ENCODE measurements around the gene PRKG2. TPM values are rescaled to one million over a fixed set of nuclear protein-coding genes. Genes with fewer than 3 reads are reported as not detected.

The PRKG2 gene
- total and polyA plus RNA-seq, 2 donors: 0.84 to 3.0 TPM

DNA sequence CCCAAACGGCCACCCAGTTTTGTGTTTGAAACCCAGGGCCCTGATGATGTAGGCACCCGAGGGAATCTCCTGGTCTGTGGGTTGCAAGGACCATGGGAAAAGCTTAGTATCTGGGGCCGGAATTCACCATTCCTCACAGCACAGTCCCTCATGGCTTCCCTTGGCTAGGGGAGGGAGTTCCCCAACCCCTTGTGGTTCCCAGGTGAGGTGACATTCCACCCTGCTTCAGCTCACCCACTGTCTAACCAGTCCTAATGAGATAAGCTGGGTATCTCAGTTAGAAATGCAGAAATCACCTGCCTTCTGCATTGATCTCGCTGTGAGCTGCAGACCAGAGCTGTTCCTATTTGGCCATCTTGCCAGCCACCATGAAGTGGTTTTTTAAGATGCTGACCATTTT lies 84.0 kb downstream of the PRKG2 start:
- Histone ChIP-seq H3K4me1 (ENCODE audit: control insufficient read depth in 2 of 2, insufficient read depth in 2 of 2, low read length in 2 of 2) (no peaks in the 10 kb centered on the region), H3K4me3 (ENCODE audit: low read length in 2 of 2) (no peak overlapping the region), H3K9me3 (ENCODE audit: control insufficient read depth in 2 of 2, insufficient read depth in 1 of 2, low read length in 1 of 2) (no peaks in the 10 kb centered on the region), H3K27me3 (ENCODE audit: control insufficient read depth in 2 of 2, insufficient read depth in 1 of 2, low read length in 1 of 2) (no peaks in the 10 kb centered on the region), H3K36me3 (ENCODE audit: control insufficient read depth in 2 of 2, insufficient read depth in 2 of 2, low read length in 1 of 2) (no peaks in the 10 kb centered on the region), H3K27ac (ENCODE audit: low read depth in 1 of 2, low read length in 1 of 2) (no peak overlapping the region)
- WGBS: 92% methylated on average over 4 of the region's 4 CpGs
- no peak for DNase-seq (ENCODE audit: low read depth in 6 of 9, low spot score in 9 of 9)

DNA sequence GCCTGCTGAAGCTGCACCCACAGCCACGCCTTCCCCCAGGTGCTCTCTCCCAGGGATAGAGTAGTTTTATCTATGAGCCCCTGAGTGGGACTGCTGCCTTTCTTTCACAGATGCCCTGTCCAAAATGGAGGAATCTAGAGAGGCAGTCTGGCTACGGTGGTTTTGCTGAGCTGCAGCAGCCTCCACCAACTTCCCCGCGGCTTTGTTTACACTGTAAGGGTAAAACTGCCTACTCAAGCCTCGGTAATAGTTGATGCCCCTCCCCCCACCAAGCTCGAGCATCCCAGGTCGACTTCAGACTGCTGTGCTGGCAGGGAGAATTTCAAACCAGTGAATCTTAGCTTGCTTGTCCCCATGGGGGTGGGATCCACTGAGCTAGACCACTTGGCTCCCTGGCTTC lies 84.5 kb downstream of the PRKG2 start:
- Histone ChIP-seq H3K9me3 (ENCODE audit: control insufficient read depth in 2 of 2, insufficient read depth in 1 of 2, low read length in 1 of 2) (no peaks in the 10 kb centered on the region), H3K27ac (ENCODE audit: low read depth in 1 of 2, low read length in 1 of 2) (no peak overlapping the region), H3K36me3 (ENCODE audit: control insufficient read depth in 2 of 2, insufficient read depth in 2 of 2, low read length in 1 of 2) (no peaks in the 10 kb centered on the region), H3K4me3 (ENCODE audit: low read length in 2 of 2) (no peak overlapping the region), H3K4me1 (ENCODE audit: control insufficient read depth in 2 of 2, insufficient read depth in 2 of 2, low read length in 2 of 2) (no peaks in the 10 kb centered on the region), H3K27me3 (ENCODE audit: control insufficient read depth in 2 of 2, insufficient read depth in 1 of 2, low read length in 1 of 2) (no peaks in the 10 kb centered on the region)
- DNase-seq (ENCODE audit: low read depth in 6 of 9, low spot score in 9 of 9): no peak
- WGBS: 87% methylated on average over 7 of the region's 7 CpGs

DNA sequence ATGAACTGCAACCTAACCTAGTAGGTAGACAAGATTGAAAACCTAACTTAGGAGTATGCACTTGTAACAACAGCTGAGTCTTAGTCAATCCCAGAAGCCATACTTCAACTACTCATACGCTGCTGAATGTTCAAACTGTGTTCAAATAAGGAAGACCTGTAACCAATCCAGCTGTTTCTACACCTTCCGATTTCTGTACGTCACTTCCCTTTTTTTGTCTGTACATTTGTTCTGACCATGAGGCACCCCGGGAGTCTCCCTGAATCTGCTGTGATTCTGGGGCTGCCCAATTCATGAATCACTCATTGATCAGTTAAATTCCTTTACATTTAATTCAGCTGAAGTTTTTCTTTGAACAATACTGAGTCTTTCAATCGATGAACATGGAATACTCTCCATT lies 95.0 kb downstream of the PRKG2 start:
- Histone ChIP-seq H3K4me1 (ENCODE audit: control insufficient read depth in 2 of 2, insufficient read depth in 2 of 2, low read length in 2 of 2) (no peaks in the 10 kb centered on the region), H3K27me3 (ENCODE audit: control insufficient read depth in 2 of 2, insufficient read depth in 1 of 2, low read length in 1 of 2) (no peaks in the 10 kb centered on the region), H3K4me3 (ENCODE audit: low read length in 2 of 2) (no peak overlapping the region), H3K9me3 (ENCODE audit: control insufficient read depth in 2 of 2, insufficient read depth in 1 of 2, low read length in 1 of 2) (no peaks in the 10 kb centered on the region), H3K27ac (ENCODE audit: low read depth in 1 of 2, low read length in 1 of 2) (no peak overlapping the region), H3K36me3 (ENCODE audit: control insufficient read depth in 2 of 2, insufficient read depth in 2 of 2, low read length in 1 of 2) (no peaks in the 10 kb centered on the region)
- WGBS: 93% methylated on average over 5 of the region's 5 CpGs
- no peak for DNase-seq (ENCODE audit: low read depth in 6 of 9, low spot score in 9 of 9)

DNA sequence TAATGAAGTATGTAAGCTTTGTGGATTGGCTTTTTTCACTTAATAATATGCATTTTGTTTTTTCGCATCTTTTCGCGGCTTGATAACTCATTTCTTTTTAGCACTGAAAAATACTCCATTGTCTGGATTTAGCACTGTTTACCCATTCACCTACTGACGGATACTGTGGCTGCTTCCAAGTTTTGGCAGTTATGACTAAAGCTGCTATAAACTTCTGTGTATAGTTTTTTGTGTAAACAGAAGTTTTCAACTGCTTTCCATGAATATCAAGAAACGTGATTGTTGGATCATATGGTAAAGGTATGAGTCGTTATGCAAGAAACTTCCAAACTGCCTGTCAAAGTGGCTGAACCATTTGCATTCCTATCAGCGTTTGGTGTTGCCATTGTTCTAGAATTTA lies 96.9 kb downstream of the PRKG2 start:
- H3K4me3 ChIP-seq (ENCODE audit: low read length in 2 of 2): no peak overlapping the region
- no peaks in the 10 kb centered on the region for H3K4me1 ChIP-seq (ENCODE audit: control insufficient read depth in 2 of 2, insufficient read depth in 2 of 2, low read length in 2 of 2)
- no peak for DNase-seq (ENCODE audit: low read depth in 6 of 9, low spot score in 9 of 9)
- H3K9me3 ChIP-seq (ENCODE audit: control insufficient read depth in 2 of 2, insufficient read depth in 1 of 2, low read length in 1 of 2): no peaks in the 10 kb centered on the region
- H3K36me3 ChIP-seq (ENCODE audit: control insufficient read depth in 2 of 2, insufficient read depth in 2 of 2, low read length in 1 of 2): no peaks in the 10 kb centered on the region
- 97% methylated on average over 7 of the region's 7 CpGs for WGBS
- H3K27ac ChIP-seq (ENCODE audit: low read depth in 1 of 2, low read length in 1 of 2): no peak overlapping the region
- no peaks in the 10 kb centered on the region for H3K27me3 ChIP-seq (ENCODE audit: control insufficient read depth in 2 of 2, insufficient read depth in 1 of 2, low read length in 1 of 2)

DNA sequence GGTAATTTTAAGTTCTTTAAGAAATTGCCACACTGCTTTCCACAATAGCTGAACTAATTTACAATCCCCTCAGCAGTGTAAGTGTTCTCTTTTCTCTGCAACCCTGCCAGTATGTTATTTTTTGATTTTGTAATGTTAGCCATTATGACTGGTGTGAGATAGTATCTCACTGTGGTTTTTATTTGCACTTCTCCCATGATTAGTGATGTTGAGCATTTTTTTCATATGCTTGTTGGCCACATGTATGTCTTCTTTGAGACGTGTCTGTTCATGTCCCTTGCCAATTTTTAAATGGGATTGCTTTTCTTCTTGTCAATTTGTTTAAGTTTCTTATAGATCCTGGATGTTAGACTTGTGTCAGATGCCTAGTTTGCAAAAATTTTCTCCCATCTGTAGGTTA lies 98.5 kb downstream of the PRKG2 start:
- WGBS: 88% methylated on average over 1 of the region's 1 CpG
- Histone ChIP-seq H3K4me1 (ENCODE audit: control insufficient read depth in 2 of 2, insufficient read depth in 2 of 2, low read length in 2 of 2) (no peaks in the 10 kb centered on the region), H3K36me3 (ENCODE audit: control insufficient read depth in 2 of 2, insufficient read depth in 2 of 2, low read length in 1 of 2) (no peaks in the 10 kb centered on the region), H3K4me3 (ENCODE audit: low read length in 2 of 2) (no peak overlapping the region), H3K27me3 (ENCODE audit: control insufficient read depth in 2 of 2, insufficient read depth in 1 of 2, low read length in 1 of 2) (no peaks in the 10 kb centered on the region), H3K27ac (ENCODE audit: low read depth in 1 of 2, low read length in 1 of 2) (no peak overlapping the region), H3K9me3 (ENCODE audit: control insufficient read depth in 2 of 2, insufficient read depth in 1 of 2, low read length in 1 of 2) (no peaks in the 10 kb centered on the region)
- no peak for DNase-seq (ENCODE audit: low read depth in 6 of 9, low spot score in 9 of 9)

DNA sequence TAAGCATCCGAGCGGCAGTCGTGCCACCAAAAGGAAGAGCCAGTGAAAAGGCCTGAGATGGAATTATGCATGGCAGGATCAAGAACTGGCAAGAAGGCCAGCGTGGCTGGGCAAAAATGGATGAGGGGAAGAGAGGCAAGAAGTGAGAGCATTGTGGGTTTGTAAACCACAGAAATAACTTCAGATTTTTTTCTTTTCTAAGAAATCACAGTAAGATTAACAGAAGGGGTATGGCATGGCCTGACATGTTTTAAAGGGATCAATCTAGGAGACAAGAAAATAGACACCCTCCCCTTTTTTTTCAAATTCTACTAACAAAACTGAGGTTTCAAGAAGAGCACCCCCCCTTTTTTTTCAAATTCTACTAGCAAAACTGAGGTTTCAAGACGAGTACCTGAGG lies 102.0 kb downstream of the PRKG2 start:
- Histone ChIP-seq H3K4me3 (ENCODE audit: low read length in 2 of 2) (no peak overlapping the region), H3K4me1 (ENCODE audit: control insufficient read depth in 2 of 2, insufficient read depth in 2 of 2, low read length in 2 of 2) (no peaks in the 10 kb centered on the region), H3K27ac (ENCODE audit: low read depth in 1 of 2, low read length in 1 of 2) (no peak overlapping the region), H3K9me3 (ENCODE audit: control insufficient read depth in 2 of 2, insufficient read depth in 1 of 2, low read length in 1 of 2) (no peaks in the 10 kb centered on the region), H3K36me3 (ENCODE audit: control insufficient read depth in 2 of 2, insufficient read depth in 2 of 2, low read length in 1 of 2) (no peaks in the 10 kb centered on the region), H3K27me3 (ENCODE audit: control insufficient read depth in 2 of 2, insufficient read depth in 1 of 2, low read length in 1 of 2) (no peaks in the 10 kb centered on the region)
- no peak for DNase-seq (ENCODE audit: low read depth in 6 of 9, low spot score in 9 of 9)
- 85% methylated on average over 5 of the region's 5 CpGs for WGBS

DNA sequence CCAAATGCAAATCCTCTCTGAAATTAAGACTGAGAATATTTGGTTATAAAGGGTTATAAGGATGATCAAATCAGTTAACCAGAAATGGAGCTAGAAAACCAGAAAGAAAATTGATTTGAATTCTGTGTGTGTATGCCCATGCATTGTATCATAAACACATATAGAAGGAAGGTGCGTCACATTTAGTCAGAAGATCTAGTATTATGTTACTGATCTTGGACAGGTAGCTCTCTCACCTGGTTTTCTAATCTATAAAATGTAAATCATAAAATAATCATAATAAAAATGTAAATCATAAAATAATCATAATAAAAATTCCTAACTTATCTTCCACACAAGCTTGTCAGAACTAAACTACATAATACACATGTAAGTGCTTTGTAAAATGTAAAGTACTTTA lies 105.7 kb downstream of the PRKG2 start:
- Histone ChIP-seq H3K9me3 (ENCODE audit: control insufficient read depth in 2 of 2, insufficient read depth in 1 of 2, low read length in 1 of 2) (no peaks in the 10 kb centered on the region), H3K27me3 (ENCODE audit: control insufficient read depth in 2 of 2, insufficient read depth in 1 of 2, low read length in 1 of 2) (no peaks in the 10 kb centered on the region), H3K36me3 (ENCODE audit: control insufficient read depth in 2 of 2, insufficient read depth in 2 of 2, low read length in 1 of 2) (no peaks in the 10 kb centered on the region), H3K4me3 (ENCODE audit: low read length in 2 of 2) (no peak overlapping the region), H3K27ac (ENCODE audit: low read depth in 1 of 2, low read length in 1 of 2) (no peak overlapping the region), H3K4me1 (ENCODE audit: control insufficient read depth in 2 of 2, insufficient read depth in 2 of 2, low read length in 2 of 2) (no peaks in the 10 kb centered on the region)
- DNase-seq (ENCODE audit: low read depth in 6 of 9, low spot score in 9 of 9): no peak
- WGBS: 99% methylated on average over 1 of the region's 1 CpG

DNA sequence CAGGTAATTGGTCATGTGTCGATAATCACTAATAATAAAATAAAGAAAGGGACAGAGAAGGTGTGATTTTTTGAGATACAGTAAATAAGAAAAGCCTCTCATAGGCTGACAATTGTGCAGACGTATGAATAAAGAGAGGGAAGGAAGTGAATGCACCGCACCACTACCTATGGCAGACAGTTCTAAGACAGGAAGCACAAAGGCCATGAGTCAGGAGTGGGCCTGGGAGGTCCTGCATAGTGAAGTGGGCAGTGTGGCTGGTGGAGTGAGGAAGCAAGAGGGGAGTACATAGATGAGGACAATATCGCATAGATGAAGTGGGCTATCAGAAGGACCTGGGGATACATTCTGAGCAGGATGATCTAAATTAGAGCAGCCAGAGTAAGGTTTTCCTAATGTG lies 108.9 kb downstream of the PRKG2 start:
- 73% methylated on average over 4 of the region's 4 CpGs for WGBS
- no peaks in the 10 kb centered on the region for H3K9me3 ChIP-seq (ENCODE audit: control insufficient read depth in 2 of 2, insufficient read depth in 1 of 2, low read length in 1 of 2)
- no peaks in the 10 kb centered on the region for H3K27me3 ChIP-seq (ENCODE audit: control insufficient read depth in 2 of 2, insufficient read depth in 1 of 2, low read length in 1 of 2)
- H3K27ac ChIP-seq (ENCODE audit: low read depth in 1 of 2, low read length in 1 of 2): no peak overlapping the region
- H3K4me1 ChIP-seq (ENCODE audit: control insufficient read depth in 2 of 2, insufficient read depth in 2 of 2, low read length in 2 of 2): no peaks in the 10 kb centered on the region
- no peak for DNase-seq (ENCODE audit: low read depth in 6 of 9, low spot score in 9 of 9)
- no peak overlapping the region for H3K4me3 ChIP-seq (ENCODE audit: low read length in 2 of 2)
- no peaks in the 10 kb centered on the region for H3K36me3 ChIP-seq (ENCODE audit: control insufficient read depth in 2 of 2, insufficient read depth in 2 of 2, low read length in 1 of 2)

DNA sequence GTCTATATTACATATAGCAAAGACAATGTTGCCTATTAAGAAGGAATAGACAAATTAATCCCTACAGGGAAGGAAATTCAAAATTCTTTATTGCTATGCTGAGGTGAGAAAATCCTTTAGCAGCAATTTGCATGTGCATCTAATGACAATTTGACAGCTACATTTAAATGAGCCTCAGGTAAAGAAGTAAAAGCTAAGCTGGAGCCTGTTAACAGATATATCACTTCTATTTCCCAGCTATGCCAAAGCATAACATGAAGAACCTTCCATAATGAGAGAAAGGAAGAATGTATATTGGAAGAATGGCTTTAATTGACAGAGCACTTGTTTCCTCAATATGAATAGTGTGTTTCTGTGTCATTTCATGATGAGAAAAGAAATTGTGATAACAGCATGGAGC lies 112.9 kb downstream of the PRKG2 start:
- no peak overlapping the region for H3K4me3 ChIP-seq (ENCODE audit: low read length in 2 of 2)
- no peaks in the 10 kb centered on the region for H3K27me3 ChIP-seq (ENCODE audit: control insufficient read depth in 2 of 2, insufficient read depth in 1 of 2, low read length in 1 of 2)
- H3K36me3 ChIP-seq (ENCODE audit: control insufficient read depth in 2 of 2, insufficient read depth in 2 of 2, low read length in 1 of 2): no peaks in the 10 kb centered on the region
- no peak for DNase-seq (ENCODE audit: low read depth in 6 of 9, low spot score in 9 of 9)
- H3K27ac ChIP-seq (ENCODE audit: low read depth in 1 of 2, low read length in 1 of 2): no peak overlapping the region
- H3K4me1 ChIP-seq (ENCODE audit: control insufficient read depth in 2 of 2, insufficient read depth in 2 of 2, low read length in 2 of 2): no peaks in the 10 kb centered on the region
- no peaks in the 10 kb centered on the region for H3K9me3 ChIP-seq (ENCODE audit: control insufficient read depth in 2 of 2, insufficient read depth in 1 of 2, low read length in 1 of 2)

DNA sequence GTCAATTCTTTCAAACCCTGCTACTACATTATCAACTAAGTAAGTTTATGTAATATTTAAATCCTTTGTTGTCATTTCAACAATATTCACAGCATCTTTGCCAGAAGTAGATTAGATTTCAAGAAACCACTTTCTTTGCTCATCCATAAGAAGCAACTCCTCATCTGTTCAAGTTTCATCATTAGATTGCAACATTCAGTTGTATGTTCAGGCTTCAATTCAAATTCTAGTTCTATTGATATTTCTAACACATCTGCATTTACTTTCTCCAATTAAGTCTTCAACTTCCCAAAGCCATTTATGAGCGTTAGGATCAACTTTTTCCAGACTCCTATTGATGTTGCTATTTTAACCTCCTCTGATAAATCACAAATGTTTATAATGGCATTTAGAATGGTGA lies 118.5 kb downstream of the PRKG2 start:
- 94% methylated on average over 1 of the region's 1 CpG for WGBS

More for the DNA sequence above, 118.5 kb downstream of the PRKG2 start:
- Histone ChIP-seq H3K4me3 (ENCODE audit: low read length in 2 of 2) (no peak overlapping the region), H3K36me3 (ENCODE audit: control insufficient read depth in 2 of 2, insufficient read depth in 2 of 2, low read length in 1 of 2) (no peaks in the 10 kb centered on the region), H3K4me1 (ENCODE audit: control insufficient read depth in 2 of 2, insufficient read depth in 2 of 2, low read length in 2 of 2) (no peaks in the 10 kb centered on the region), H3K27ac (ENCODE audit: low read depth in 1 of 2, low read length in 1 of 2) (no peak overlapping the region), H3K9me3 (ENCODE audit: control insufficient read depth in 2 of 2, insufficient read depth in 1 of 2, low read length in 1 of 2) (no peaks in the 10 kb centered on the region), H3K27me3 (ENCODE audit: control insufficient read depth in 2 of 2, insufficient read depth in 1 of 2, low read length in 1 of 2) (no peaks in the 10 kb centered on the region)
- DNase-seq (ENCODE audit: low read depth in 6 of 9, low spot score in 9 of 9): no peak
